Parietal lobe (tissue), 2 donors: Measurements from ENCODE around the gene NXPH4. TPM values are rescaled to one million over a fixed set of nuclear protein-coding genes. Genes with fewer than 3 reads are reported as not detected.

Experiments
- small RNA-seq: library from RNA; depleted of rRNA; stranded (forward); fragments of <200 nt; gene quantifications from one replicate; pipeline ENCODE3, GENCODE V24; 2014; ENCODE audit warnings: low replicate concordance
- total RNA-seq: library from RNA; depleted of rRNA; stranded (reverse); fragments of >200 nt; gene quantifications from one replicate; pipeline ENCODE4 v1.2.3, GENCODE V29; 2014

The NXPH4 gene
- 1.6 TPM for total RNA-seq

GRCh38 chr12:57216014-57216911 lies at the start of gene NXPH4:
Gene NXPH4 (plus strand): TSS chr12:57216794. CDS start chr12:57216970, 176 bp downstream.

GRCh38 chr12:57229634-57230380 lies 13.2 kb downstream of the NXPH4 start, which contains the start of gene SHMT2:
Gene SHMT2 (plus strand): TSS chr12:57229711. CDS start chr12:57229779, 68 bp downstream.

GRCh38 chr12:57250956-57251355 lies 34.4 kb downstream of the NXPH4 start, which contains the start of gene STAC3:
Gene STAC3 (minus strand): TSS chr12:57251187. CDS start chr12:57249636, 1,551 bp downstream.

Small RNA genes lying within 50 kb of the gene (small RNA-seq; reads per million reads assigned to genes)
- gene MIR1228, result not detected

Other genes starting within 250 kb of the NXPH4 start
- gene ZBTB39, start 210.2 kb upstream of the NXPH4 start, total RNA-seq, result 14.7 TPM
- gene TAC3, start 200.3 kb upstream of the NXPH4 start, total RNA-seq, result 0.94 TPM
- not detected for gene MYO1A, start 166.7 kb upstream of the NXPH4 start, total RNA-seq
- gene NEMP1, start 138.0 kb upstream of the NXPH4 start, total RNA-seq, result 10.3 TPM
- gene NAB2, start 127.7 kb upstream of the NXPH4 start, total RNA-seq, result 25.0 TPM
- gene STAT6, start 105.4 kb upstream of the NXPH4 start, total RNA-seq, result 3.1 TPM
- gene LRP1, start 88.3 kb upstream of the NXPH4 start, total RNA-seq, result 135 TPM
- not detected for gene LRP1-AS, start 69.2 kb upstream of the NXPH4 start, total RNA-seq
- gene SHMT2, start 12.9 kb downstream of the NXPH4 start, total RNA-seq, result 32.2 TPM
- 0.94 TPM for gene STAC3, start 34.4 kb downstream of the NXPH4 start, total RNA-seq
- 38.5 TPM for gene R3HDM2, start 214.2 kb downstream of the NXPH4 start, total RNA-seq
- not detected for gene INHBC, start 218.0 kb downstream of the NXPH4 start, total RNA-seq
- not detected for gene INHBE, start 238.5 kb downstream of the NXPH4 start, total RNA-seq
- gene GLI1, start 243.0 kb downstream of the NXPH4 start, total RNA-seq, result 0.63 TPM